Liver (tissue), 9 donors: ENCODE results near the gene SLC25A22. TPM values are rescaled to one million over a fixed set of nuclear protein-coding genes. Genes with fewer than 3 reads are reported as not detected.

ENCODE experiments used
- DNase-seq: peaks from one replicate; pipeline ENCODE4 v3.0.0-alpha.2; 2017; ENCODE audit warnings: low spot score
- H3K27ac ChIP-seq, 2 donors: one replicate each; pipeline ENCODE4 v1.7.0; 2013; ENCODE audit warnings: inconsistent platforms in 2 of 2, low read length in 2 of 2, control low read depth in 1 of 2, low read depth in 1 of 2, mild to moderate bottlenecking in 1 of 2
- H3K27me3 ChIP-seq, 4 donors: one replicate each; pipeline versions ENCODE4 v1.6.1 to v1.7.0; 2013; ENCODE audit warnings: low read length in 3 of 4, inconsistent platforms in 1 of 4, mild to moderate bottlenecking in 1 of 4, moderate library complexity in 1 of 4; ENCODE audit not compliant: control insufficient read depth in 4 of 4, insufficient read depth in 4 of 4
- H3K36me3 ChIP-seq, 4 donors: one replicate each; pipeline versions ENCODE4 v1.6.1 to v1.7.0; 2013; ENCODE audit warnings: low read length in 3 of 4, mild to moderate bottlenecking in 3 of 4, low read depth in 1 of 4, moderate library complexity in 1 of 4; ENCODE audit not compliant: control insufficient read depth in 4 of 4, insufficient read depth in 3 of 4
- H3K4me1 ChIP-seq, 4 donors: one replicate each; pipeline versions ENCODE4 v1.6.1 to v1.7.0; 2013; ENCODE audit warnings: low read length in 3 of 4, mild to moderate bottlenecking in 3 of 4, moderate library complexity in 1 of 4; ENCODE audit not compliant: control insufficient read depth in 4 of 4, insufficient read depth in 4 of 4
- H3K4me3 ChIP-seq, 3 donors: one replicate each; pipeline versions ENCODE4 v1.6.1 to v1.7.0; 2013; ENCODE audit warnings: low read length in 3 of 3, control low read depth in 1 of 3, low read depth in 1 of 3, mild to moderate bottlenecking in 1 of 3
- H3K9ac ChIP-seq, 2 donors: one replicate each; pipeline ENCODE4 v1.7.0; 2013; ENCODE audit warnings: low read length in 2 of 2, mild to moderate bottlenecking in 2 of 2, moderate library complexity in 2 of 2, control low read depth in 1 of 2, low read depth in 1 of 2
- H3K9me3 ChIP-seq, 4 donors: one replicate each; pipeline versions ENCODE4 v1.6.1 to v1.7.0; 2013; ENCODE audit warnings: low read length in 3 of 4; ENCODE audit not compliant: control insufficient read depth in 4 of 4
- EGR1 ChIP-seq, 2 donors: IDR thresholded peaks; 2 replicates each; pipeline ENCODE4 v1.6.1; 2016 to 2018; ENCODE audit warnings: antibody characterized with exemption in 2 of 2, low read depth in 2 of 2
- FOXA1 ChIP-seq: IDR thresholded peaks from 2 replicates; pipeline ENCODE4 v1.6.1; 2016; ENCODE audit warnings: antibody characterized with exemption
- FOXA2 ChIP-seq: IDR thresholded peaks from 2 replicates; pipeline ENCODE4 v1.6.1; 2016; ENCODE audit warnings: antibody characterized with exemption
- GABPA ChIP-seq, 2 donors: IDR thresholded peaks in 1 of 2; conservative IDR thresholded peaks in 1 of 2; 2 replicates each; pipeline ENCODE4 v1.6.1; 2016; ENCODE audit warnings: antibody characterized with exemption in 2 of 2, mild to moderate bottlenecking in 1 of 2, moderate library complexity in 1 of 2
- HNF4A ChIP-seq, 2 donors: conservative IDR thresholded peaks; 2 replicates each; pipeline ENCODE4 v1.6.1; 2016; ENCODE audit warnings: antibody characterized with exemption in 2 of 2, mild to moderate bottlenecking in 2 of 2
- HNF4G ChIP-seq: IDR thresholded peaks from 2 replicates; pipeline ENCODE4 v1.6.1; 2016; ENCODE audit warnings: antibody characterized with exemption
- JUND ChIP-seq, 2 donors: IDR thresholded peaks; 2 replicates each; pipeline ENCODE4 v1.6.1; 2016; ENCODE audit warnings: antibody characterized with exemption in 2 of 2
- NR2F2 ChIP-seq: IDR thresholded peaks from 2 replicates; pipeline ENCODE4 v1.6.1; 2016; ENCODE audit warnings: antibody characterized with exemption
- RAD21 ChIP-seq, 2 donors: IDR thresholded peaks; 2 replicates each; pipeline ENCODE4 v1.6.1; 2016; ENCODE audit warnings: antibody characterized with exemption in 2 of 2, mild to moderate bottlenecking in 2 of 2
- RXRA ChIP-seq, 2 donors: IDR thresholded peaks; 2 replicates each; pipeline ENCODE4 v1.6.1; 2017 to 2018; ENCODE audit warnings: antibody characterized with exemption in 2 of 2, mild to moderate bottlenecking in 1 of 2
- SP1 ChIP-seq: IDR thresholded peaks from 2 replicates; pipeline ENCODE4 v1.6.1; 2018; ENCODE audit warnings: antibody characterized with exemption, mild to moderate bottlenecking
- TAF1 ChIP-seq: conservative IDR thresholded peaks from 2 replicates; pipeline ENCODE4 v1.6.1; 2016; ENCODE audit warnings: antibody characterized with exemption, mild to moderate bottlenecking
- YY1 ChIP-seq: IDR thresholded peaks from 2 replicates; pipeline ENCODE4 v1.6.1; 2016; ENCODE audit warnings: antibody characterized with exemption, mild to moderate bottlenecking
- WGBS: extraction: QIAGEN DNeasy Blood & Tissue Kit; methylation state at CpG from one replicate; pipeline ENCODE4 v1.1.7; 2013; 5-methylcytosine and 5-hydroxymethylcytosine counted together
- polyA plus RNA-seq, 2 donors: library from polyadenylated mRNA; stranded (reverse) in 1 of 2; unstranded in 1 of 2; fragments of 200-250 nt in 1 of 2; fragments of >200 nt in 1 of 2; fragmentation: Nextera tagmentation in 1 of 2; extraction: Ambion mirVana in 1 of 2; gene quantifications; one replicate each; pipeline versions ENCODE4 v1.2.1 to v1.2.3, GENCODE V29; 2013 to 2015
- total RNA-seq, 2 donors: library from RNA; depleted of rRNA; stranded (reverse); fragments of >200 nt; gene quantifications; one replicate each; pipeline ENCODE4 v1.2.3, GENCODE V29; 2014
- TF ChIP-seq, protein P1 (sequence below): IDR thresholded peaks from 2 replicates; pipeline ENCODE4 v1.6.1; 2016; ENCODE audit warnings: antibody characterized with exemption
- TF ChIP-seq, protein P2 (sequence below): fragments of 150-350 bp; IDR thresholded peaks from 2 replicates; pipeline ENCODE4 v1.5.1; 2017; ENCODE audit warnings: improper control_type of control experiment, low read depth, low read length; ENCODE audit not compliant: missing input control
- TF ChIP-seq, protein P3 (sequence below): IDR thresholded peaks from 2 replicates; pipeline ENCODE4 v1.6.1; 2016; ENCODE audit warnings: antibody characterized with exemption
- TF ChIP-seq, protein P4 (sequence below): IDR thresholded peaks from 2 replicates; pipeline ENCODE4 v1.6.1; 2016; ENCODE audit warnings: antibody characterized with exemption
- TF ChIP-seq, protein P5 (sequence below): IDR thresholded peaks from 2 replicates; pipeline ENCODE4 v1.6.1; 2016; ENCODE audit warnings: antibody characterized with exemption, mild to moderate bottlenecking
- donor health status: healthy.
- donor health status: healthy.
- donor health status: healthy.
- donor health status: healthy.
- donor health status: healthy.

Gene SLC25A22
- total and polyA plus RNA-seq, 4 donors = 5.3 to 26.8 (median 12.1) TPM

DNA sequence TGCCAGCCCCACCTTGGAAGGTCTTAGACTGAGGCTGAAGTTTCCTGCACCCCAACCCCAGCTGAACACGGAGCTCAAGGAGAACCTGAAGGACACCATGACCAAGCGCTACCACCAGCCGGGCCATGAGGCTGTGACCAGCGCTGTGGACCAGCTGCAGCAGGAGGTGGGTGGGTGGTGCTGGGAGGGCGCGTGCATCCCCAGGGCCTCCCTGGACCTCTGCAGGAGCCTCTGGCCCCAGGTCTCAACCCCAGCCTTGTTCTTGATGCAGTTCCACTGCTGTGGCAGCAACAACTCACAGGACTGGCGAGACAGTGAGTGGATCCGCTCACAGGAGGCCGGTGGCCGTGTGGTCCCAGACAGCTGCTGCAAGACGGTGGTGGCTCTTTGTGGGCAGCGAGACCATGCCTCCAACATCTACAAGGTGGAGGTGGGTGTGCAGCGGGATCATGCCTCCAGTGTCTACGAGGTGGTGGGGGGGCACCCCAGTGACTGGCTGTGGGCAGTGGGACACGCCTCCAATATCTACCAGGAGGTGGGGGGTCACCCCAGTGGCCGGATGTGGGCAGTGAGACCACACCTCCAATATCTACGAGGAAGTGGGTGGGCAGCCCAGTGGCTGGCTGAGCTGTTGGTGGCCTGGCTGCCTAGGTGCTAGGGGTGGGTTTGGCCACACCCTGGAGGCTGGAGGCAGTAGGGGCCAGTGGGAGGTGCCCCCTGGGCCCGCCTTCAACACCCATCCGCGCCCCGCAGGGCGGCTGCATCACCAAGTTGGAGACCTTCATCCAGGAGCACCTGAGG lies 39.3 kb upstream of the SLC25A22 start:
- Histone ChIP-seq H3K9ac (no peak overlapping the region), H3K27ac (peak overlapping the region in 1 of 2 donors; percentile 37), H3K9me3 (no peaks in the 10 kb centered on the region), H3K36me3 (peaks cover 5 to 28% (median 11%) of the 10 kb centered on the region in 4 donors), H3K4me1 (peaks cover 21 to 56% (median 37%) of the 10 kb centered on the region in 4 donors), H3K4me3 (no peak overlapping the region), H3K27me3 (no peaks in the 10 kb centered on the region)
- no peak for DNase-seq
- TF ChIP-seq JUND (IDR thresholded peaks at IDR 0.05) (no peak), RAD21 (IDR thresholded peaks at IDR 0.05) (no peak), FOXA2 (no peak)
- 89% methylated on average over 22 of the region's 22 CpGs for WGBS

DNA sequence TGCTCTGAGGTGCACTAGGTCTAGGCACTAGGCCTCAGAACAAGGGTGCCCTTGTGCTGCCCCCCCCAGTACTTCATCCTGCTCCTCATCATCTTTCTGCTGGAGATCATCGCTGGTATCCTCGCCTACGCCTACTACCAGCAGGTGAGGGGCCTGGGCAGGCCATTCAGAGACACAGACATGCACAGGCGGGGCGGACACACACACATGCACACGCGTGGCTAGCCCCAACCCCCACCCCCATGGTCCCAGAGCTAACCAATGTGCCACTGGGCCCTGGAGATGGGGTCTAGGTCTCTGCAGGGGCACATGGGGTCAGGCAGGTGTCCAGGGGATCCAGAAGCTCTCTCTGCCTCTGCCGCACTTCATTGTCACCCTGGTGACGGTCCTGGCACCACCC lies 38.6 kb upstream of the SLC25A22 start:
- no peak for TF ChIP-seq FOXA2
- no peak for TF ChIP-seq YY1
- TF ChIP-seq GABPA (IDR thresholded peaks at IDR 0.05 in 1 of 2, conservative IDR thresholded peaks at IDR 0.05 in 1 of 2) = no peak
- peaks cover 5 to 28% (median 11%) of the 10 kb centered on the region in 4 donors for H3K36me3 ChIP-seq
- H3K9ac ChIP-seq = no peak overlapping the region
- no peaks in the 10 kb centered on the region for H3K9me3 ChIP-seq
- peak overlapping the region in 1 of 2 donors; percentile 37 for H3K27ac ChIP-seq
- WGBS = 96% methylated on average over 9 of the region's 9 CpGs
- no peak for DNase-seq
- peaks cover 26 to 63% (median 41%) of the 10 kb centered on the region in 4 donors for H3K4me1 ChIP-seq
- H3K27me3 ChIP-seq = no peaks in the 10 kb centered on the region
- H3K4me3 ChIP-seq = no peak overlapping the region

DNA sequence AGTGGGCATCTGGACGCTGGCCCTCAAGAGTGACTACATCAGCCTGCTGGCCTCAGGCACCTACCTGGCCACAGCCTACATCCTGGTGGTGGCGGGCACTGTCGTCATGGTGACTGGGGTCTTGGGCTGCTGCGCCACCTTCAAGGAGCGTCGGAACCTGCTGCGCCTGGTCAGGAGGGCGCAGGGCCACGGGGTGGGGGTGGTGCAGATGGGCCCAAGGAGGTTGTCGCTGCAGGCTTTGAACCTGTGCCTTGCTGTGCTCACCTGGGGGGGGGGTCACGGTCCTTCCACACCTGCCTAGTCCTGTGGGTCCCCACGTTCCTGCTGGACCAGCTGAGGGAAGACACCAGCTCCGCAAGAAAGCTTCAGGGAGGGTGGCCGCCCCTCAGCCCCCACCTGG lies 38.2 kb upstream of the SLC25A22 start:
- DNase-seq = no peak
- peaks cover 26 to 63% (median 41%) of the 10 kb centered on the region in 4 donors for H3K4me1 ChIP-seq
- 94% methylated on average over 14 of the region's 14 CpGs for WGBS
- no peak overlapping the region for H3K27ac ChIP-seq
- H3K36me3 ChIP-seq = peaks cover 5 to 28% (median 11%) of the 10 kb centered on the region in 4 donors
- H3K9me3 ChIP-seq = no peaks in the 10 kb centered on the region
- no peak for TF ChIP-seq HNF4A (conservative IDR thresholded peaks at IDR 0.05)
- TF ChIP-seq HNF4G = no peak
- TF ChIP-seq EGR1 (IDR thresholded peaks at IDR 0.05; ENCODE audit: low read depth in 2 of 2) = no peak
- no peak for TF ChIP-seq RXRA (IDR thresholded peaks at IDR 0.05)
- no peak for TF ChIP-seq SP1
- TF ChIP-seq, protein P1, sequence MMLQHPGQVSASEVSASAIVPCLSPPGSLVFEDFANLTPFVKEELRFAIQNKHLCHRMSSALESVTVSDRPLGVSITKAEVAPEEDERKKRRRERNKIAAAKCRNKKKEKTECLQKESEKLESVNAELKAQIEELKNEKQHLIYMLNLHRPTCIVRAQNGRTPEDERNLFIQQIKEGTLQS = no peak
- no peak for TF ChIP-seq RAD21 (IDR thresholded peaks at IDR 0.05)
- no peak for TF ChIP-seq GABPA (IDR thresholded peaks at IDR 0.05 in 1 of 2, conservative IDR thresholded peaks at IDR 0.05 in 1 of 2)
- TF ChIP-seq FOXA1 = no peak
- no peak for TF ChIP-seq NR2F2
- TF ChIP-seq, protein P2, sequence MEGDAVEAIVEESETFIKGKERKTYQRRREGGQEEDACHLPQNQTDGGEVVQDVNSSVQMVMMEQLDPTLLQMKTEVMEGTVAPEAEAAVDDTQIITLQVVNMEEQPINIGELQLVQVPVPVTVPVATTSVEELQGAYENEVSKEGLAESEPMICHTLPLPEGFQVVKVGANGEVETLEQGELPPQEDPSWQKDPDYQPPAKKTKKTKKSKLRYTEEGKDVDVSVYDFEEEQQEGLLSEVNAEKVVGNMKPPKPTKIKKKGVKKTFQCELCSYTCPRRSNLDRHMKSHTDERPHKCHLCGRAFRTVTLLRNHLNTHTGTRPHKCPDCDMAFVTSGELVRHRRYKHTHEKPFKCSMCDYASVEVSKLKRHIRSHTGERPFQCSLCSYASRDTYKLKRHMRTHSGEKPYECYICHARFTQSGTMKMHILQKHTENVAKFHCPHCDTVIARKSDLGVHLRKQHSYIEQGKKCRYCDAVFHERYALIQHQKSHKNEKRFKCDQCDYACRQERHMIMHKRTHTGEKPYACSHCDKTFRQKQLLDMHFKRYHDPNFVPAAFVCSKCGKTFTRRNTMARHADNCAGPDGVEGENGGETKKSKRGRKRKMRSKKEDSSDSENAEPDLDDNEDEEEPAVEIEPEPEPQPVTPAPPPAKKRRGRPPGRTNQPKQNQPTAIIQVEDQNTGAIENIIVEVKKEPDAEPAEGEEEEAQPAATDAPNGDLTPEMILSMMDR = no peak
- TF ChIP-seq, protein P3, sequence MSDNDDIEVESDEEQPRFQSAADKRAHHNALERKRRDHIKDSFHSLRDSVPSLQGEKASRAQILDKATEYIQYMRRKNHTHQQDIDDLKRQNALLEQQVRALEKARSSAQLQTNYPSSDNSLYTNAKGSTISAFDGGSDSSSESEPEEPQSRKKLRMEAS = no peak
- TF ChIP-seq TAF1 = no peak
- TF ChIP-seq, protein P4, sequence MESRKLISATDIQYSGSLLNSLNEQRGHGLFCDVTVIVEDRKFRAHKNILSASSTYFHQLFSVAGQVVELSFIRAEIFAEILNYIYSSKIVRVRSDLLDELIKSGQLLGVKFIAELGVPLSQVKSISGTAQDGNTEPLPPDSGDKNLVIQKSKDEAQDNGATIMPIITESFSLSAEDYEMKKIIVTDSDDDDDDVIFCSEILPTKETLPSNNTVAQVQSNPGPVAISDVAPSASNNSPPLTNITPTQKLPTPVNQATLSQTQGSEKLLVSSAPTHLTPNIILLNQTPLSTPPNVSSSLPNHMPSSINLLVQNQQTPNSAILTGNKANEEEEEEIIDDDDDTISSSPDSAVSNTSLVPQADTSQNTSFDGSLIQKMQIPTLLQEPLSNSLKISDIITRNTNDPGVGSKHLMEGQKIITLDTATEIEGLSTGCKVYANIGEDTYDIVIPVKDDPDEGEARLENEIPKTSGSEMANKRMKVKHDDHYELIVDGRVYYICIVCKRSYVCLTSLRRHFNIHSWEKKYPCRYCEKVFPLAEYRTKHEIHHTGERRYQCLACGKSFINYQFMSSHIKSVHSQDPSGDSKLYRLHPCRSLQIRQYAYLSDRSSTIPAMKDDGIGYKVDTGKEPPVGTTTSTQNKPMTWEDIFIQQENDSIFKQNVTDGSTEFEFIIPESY = no peak
- TF ChIP-seq JUND (IDR thresholded peaks at IDR 0.05) = no peak
- TF ChIP-seq, protein P5, sequence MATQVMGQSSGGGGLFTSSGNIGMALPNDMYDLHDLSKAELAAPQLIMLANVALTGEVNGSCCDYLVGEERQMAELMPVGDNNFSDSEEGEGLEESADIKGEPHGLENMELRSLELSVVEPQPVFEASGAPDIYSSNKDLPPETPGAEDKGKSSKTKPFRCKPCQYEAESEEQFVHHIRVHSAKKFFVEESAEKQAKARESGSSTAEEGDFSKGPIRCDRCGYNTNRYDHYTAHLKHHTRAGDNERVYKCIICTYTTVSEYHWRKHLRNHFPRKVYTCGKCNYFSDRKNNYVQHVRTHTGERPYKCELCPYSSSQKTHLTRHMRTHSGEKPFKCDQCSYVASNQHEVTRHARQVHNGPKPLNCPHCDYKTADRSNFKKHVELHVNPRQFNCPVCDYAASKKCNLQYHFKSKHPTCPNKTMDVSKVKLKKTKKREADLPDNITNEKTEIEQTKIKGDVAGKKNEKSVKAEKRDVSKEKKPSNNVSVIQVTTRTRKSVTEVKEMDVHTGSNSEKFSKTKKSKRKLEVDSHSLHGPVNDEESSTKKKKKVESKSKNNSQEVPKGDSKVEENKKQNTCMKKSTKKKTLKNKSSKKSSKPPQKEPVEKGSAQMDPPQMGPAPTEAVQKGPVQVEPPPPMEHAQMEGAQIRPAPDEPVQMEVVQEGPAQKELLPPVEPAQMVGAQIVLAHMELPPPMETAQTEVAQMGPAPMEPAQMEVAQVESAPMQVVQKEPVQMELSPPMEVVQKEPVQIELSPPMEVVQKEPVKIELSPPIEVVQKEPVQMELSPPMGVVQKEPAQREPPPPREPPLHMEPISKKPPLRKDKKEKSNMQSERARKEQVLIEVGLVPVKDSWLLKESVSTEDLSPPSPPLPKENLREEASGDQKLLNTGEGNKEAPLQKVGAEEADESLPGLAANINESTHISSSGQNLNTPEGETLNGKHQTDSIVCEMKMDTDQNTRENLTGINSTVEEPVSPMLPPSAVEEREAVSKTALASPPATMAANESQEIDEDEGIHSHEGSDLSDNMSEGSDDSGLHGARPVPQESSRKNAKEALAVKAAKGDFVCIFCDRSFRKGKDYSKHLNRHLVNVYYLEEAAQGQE = no peak
- no peak for TF ChIP-seq FOXA2
- TF ChIP-seq YY1 = no peak
- no peaks in the 10 kb centered on the region for H3K27me3 ChIP-seq
- H3K9ac ChIP-seq = no peak overlapping the region
- H3K4me3 ChIP-seq = no peak overlapping the region
